GM13977 (cell line): ENCODE data around the gene PARD6G.

Source experiments
- DNase-seq: peaks from one replicate; pipeline ENCODE4 v3.0.0; 2012; ENCODE audit warnings: low spot score
- in situ Hi-C: fragments of 300-500 bp; cut with MboI; formaldehyde crosslinking; loops from one replicate; pipeline ENCODE4 v1.12.0; 2022; ENCODE audit warnings: low sequenced_read_pairs, low pct_unique_long_range_greater_than_20kb, mixed read lengths, inconsistent platforms; ENCODE audit not compliant: unreplicated experiment
- TF ChIP-seq, protein P1 (sequence below): IDR thresholded peaks from 2 replicates; pipeline ENCODE4 v1.5.1; 2012; ENCODE audit warnings: mild to moderate bottlenecking, control low read depth; ENCODE audit not compliant: insufficient read depth; ENCODE audit errors: extremely low read depth, missing control alignments

PARD6G gene

DNA sequence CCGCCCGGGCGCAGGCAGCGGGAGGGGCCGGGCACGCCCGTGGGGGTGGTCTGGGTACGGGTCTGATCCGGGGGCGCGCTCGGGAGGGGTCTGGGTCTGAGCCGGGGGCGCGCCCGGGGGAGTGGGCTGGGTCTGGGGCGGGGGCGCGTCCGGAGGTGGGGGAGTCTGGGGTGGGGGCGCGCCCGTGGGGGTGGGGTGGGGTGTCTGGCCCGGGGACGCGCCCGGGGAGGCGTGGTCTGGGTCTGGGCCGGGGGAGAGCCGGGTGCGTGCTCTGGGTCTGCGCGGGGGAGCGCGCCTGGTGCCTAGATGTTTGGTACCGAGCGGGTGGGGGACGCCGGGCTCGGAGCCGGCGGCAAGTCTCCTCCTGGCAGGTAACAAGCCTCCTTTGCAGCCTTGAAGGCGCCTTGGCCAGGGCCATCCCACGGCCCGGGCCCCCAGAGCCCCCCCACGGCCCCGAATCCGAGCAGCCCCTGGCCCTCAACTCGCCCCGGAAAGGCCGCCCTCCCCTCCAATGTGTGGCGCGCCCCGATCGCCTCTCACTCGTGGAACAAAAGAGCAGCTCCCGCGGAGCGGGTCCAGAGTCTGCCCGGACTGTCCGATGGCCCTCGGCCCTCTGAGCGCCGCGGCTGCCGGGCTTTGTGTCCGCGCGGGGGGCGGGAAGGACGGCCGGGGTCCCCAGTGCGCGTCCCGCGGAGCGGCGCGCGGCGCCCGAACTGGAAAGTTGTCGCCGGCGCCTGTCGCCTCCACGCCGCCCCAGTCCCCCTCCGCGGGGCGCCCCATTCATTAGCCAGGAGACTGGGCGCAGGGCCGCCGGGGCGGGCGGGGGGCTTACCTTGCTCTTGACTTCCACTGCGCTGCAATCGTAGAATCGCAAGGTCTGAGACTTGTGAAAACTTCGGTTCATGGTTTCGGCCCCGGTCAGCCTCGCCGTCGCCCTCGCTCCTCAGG, 595 bp downstream of the PARD6G start:
- in situ Hi-C loops, result no loop called here
- peak; percentile 63 for DNase-seq
- TF ChIP-seq, protein P1, sequence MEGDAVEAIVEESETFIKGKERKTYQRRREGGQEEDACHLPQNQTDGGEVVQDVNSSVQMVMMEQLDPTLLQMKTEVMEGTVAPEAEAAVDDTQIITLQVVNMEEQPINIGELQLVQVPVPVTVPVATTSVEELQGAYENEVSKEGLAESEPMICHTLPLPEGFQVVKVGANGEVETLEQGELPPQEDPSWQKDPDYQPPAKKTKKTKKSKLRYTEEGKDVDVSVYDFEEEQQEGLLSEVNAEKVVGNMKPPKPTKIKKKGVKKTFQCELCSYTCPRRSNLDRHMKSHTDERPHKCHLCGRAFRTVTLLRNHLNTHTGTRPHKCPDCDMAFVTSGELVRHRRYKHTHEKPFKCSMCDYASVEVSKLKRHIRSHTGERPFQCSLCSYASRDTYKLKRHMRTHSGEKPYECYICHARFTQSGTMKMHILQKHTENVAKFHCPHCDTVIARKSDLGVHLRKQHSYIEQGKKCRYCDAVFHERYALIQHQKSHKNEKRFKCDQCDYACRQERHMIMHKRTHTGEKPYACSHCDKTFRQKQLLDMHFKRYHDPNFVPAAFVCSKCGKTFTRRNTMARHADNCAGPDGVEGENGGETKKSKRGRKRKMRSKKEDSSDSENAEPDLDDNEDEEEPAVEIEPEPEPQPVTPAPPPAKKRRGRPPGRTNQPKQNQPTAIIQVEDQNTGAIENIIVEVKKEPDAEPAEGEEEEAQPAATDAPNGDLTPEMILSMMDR, result no peak

DNA sequence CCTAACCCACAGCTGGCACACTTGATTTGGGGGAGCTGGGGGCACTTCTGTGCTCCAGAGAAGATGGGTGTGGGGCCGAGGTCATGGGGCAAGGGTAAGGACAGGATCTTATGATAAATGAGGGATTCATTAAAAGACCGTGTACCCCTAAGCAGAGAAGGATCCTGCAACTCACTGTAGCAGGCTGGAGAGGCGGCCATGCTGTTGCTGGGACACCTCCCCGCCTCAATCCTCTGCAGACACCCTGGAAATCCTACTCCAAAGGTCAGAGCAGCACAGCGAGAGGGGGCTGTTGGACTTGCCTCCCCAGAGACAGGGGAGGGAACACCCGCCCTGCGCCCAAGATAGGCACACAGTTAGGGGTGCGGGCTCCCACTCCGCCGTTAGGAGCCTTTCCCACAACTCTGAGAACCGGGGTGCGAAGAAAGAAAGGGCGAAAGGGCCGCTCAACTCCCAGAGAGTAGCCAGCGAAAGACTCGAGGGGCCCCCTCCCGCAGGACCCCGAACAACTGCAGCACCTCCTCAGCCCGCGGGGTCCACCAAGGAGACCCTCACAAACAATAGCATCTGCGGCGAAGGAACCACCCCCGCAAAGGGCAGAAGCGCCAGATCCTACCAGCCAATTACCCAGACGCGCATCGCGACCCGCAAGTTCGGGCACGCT, 1.4 kb downstream of the PARD6G start:
- TF ChIP-seq, protein P1, result no peak
- in situ Hi-C loops, result no loop called here
- no peak for DNase-seq

DNA sequence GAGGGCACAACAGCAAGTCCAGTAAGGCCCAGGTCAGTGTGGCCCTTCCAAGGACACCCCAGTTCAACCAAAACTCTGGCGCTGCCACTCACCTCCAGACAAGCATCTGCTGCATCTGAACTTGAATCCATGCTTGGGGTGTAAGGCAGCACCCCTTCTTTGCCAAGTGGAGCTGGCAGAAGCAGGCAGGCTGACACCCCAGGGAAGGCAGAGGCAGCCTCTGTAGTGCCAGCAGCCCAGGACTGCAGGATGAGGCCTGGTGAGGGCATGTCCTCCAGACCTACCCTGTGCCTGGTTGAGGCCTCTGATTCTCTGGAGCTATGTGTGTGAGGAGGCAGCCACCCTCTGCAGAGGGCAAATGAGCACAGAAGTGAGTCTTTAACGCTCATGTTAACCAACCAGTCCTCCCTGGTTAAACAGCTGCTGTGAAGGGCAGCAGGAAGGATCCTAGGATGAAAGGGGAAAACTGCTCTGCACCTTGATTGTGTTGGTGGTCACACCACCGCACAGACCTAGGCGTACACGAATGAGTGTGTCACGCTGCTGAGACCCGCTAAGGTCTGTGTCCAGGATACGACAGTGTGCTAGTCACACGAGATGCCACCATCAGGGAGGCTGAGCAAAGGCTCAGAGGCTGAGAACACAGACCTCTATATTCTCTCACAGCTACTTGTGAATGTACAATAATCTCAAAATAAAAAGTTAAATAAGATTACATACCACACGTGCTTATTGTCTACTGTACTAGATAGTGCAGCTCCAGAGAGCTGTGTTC, 2.2 kb downstream of the PARD6G start:
- TF ChIP-seq, protein P1, result no peak
- no peak for DNase-seq
- in situ Hi-C loops, result no loop called here

DNA sequence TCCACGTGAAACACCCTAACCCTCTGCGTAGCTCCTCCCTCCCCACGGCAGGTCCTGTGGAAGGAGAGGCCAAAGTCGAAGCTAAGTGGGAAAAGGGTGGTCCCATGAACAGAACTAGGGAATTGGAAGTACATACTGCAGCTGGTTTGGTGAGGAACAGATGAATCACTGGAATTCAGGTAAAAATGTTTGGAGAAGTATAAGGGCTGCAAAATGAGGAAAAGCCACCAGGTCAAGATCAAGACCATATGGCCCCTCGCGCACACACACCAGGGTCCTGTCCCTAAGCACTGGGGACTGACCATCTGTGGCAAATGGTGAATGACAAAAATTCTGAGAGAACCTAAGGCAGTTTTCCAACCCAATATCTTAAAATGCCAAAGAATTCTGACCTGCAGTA, 3.1 kb downstream of the PARD6G start:
- no peak for DNase-seq
- in situ Hi-C loops, result no loop called here
- TF ChIP-seq, protein P1, result no peak

DNA sequence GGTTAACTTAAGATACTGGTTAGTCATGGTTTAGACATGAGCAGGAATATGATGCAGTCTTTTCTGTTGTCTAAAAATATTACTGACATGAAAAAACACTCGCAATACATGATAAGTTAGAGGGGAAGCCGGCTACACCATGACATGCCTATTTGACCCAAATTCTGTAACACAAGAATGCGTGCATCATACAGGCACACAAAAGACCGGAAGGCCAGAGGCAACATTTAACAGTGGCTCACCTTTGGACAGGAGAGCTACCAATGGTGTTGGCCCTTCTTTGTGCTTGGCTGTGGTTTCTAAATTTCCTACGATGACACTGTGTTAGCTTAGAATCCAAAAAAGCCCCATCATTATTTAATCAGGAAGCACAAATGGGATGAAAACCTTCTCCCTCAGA, 4.1 kb downstream of the PARD6G start:
- DNase-seq, result no peak
- in situ Hi-C loops, result no loop called here
- TF ChIP-seq, protein P1, result no peak

DNA sequence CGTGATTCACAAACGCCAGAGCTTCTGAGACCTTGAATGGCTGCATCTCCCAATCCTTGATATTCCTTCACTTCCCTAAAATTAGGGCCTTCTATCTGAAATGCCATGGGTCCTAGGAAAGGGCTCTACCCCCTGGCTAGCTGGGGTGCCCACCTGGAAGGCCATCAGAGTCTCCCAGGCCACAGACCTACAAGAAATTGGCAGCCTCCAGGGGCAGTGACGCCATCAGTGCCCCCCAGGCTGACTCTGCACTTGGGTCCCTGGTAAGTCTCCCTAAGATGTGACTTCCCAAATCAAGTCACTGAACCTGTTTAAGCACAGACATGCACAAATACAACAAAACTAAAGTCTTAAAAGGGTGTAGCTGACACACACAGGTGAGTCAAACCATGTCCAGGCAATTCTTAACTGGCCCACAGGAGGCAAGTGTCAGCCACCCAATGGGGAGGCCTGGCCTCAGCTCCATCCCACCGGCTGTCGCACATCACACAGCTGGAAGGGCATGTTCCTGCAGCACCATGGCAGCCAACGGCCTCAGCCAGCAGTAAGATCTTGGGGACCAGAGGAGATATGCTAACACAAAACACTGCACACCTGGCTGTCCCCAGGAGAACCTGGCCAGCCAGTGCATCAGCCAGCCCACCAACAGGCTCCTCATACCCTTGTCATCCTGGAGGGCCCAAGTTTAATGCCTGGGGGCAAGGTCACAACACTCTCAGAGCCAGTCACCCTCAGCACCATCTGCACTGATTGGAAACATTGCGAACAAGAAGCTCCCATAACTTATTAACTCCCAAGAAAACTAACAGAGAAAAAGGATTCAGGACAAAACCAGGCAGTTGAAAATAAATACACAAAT, 5.2 kb downstream of the PARD6G start:
- in situ Hi-C loops, result no loop called here
- TF ChIP-seq, protein P1, result no peak
- DNase-seq, result no peak
